Natural killer cell (primary cell): Measurements from ENCODE around the gene SLC25A18. TPM values are rescaled to one million over a fixed set of nuclear protein-coding genes. Genes with fewer than 3 reads are reported as not detected.
"Not testable (repeated sequence)": the region's sequence is repeated elsewhere in the genome, so short reads cannot be mapped to it uniquely, and the experiment has no call there.

ENCODE experiments used
- ATAC-seq, 3 donors: fragments of 150-1000 bp in 2 of 3; fragments of 200-7000 bp in 1 of 3; cut with Tn5 transposase; 1 replicate in 1 of 3; 2 replicates in 2 of 3; pipeline ENCODE4 v1.10.0; 2021; ENCODE audit warnings: mild to moderate bottlenecking in 2 of 3, moderate library complexity in 2 of 3
- DNase-seq, 2 donors: peaks; one replicate each; pipeline versions ENCODE4 v3.0.0 to v3.0.0-alpha.2; 2013 to 2021; ENCODE audit warnings: mixed read lengths in 1 of 2
- H3K27ac ChIP-seq: one replicate; pipeline ENCODE4 v1.5.1; 2013; ENCODE audit warnings: mild to moderate bottlenecking, low read length
- H3K27me3 ChIP-seq: one replicate; pipeline ENCODE4 v1.6.1; 2013; ENCODE audit warnings: low read length; ENCODE audit not compliant: control insufficient read depth, insufficient read depth
- H3K36me3 ChIP-seq: one replicate; pipeline ENCODE4 v1.6.1; 2013; ENCODE audit warnings: low read length; ENCODE audit not compliant: control insufficient read depth, insufficient read depth
- H3K4me1 ChIP-seq: one replicate; pipeline ENCODE4 v1.6.1; 2013; ENCODE audit warnings: low read length; ENCODE audit not compliant: control insufficient read depth, insufficient read depth
- H3K4me3 ChIP-seq: one replicate; pipeline ENCODE4 v1.5.1; 2013; ENCODE audit warnings: low read length
- H3K9me3 ChIP-seq: one replicate; pipeline ENCODE4 v1.6.1; 2013; ENCODE audit warnings: low read length; ENCODE audit not compliant: control insufficient read depth, insufficient read depth
- H3K27ac Mint-ChIP-seq, 2 donors: one replicate each; pipeline ENCODE4 v1.8.0; 2022; ENCODE audit warnings: mild to moderate bottlenecking in 2 of 2, mixed read lengths in 2 of 2, moderate library complexity in 1 of 2
- H3K27me3 Mint-ChIP-seq, 2 donors: one replicate each; pipeline ENCODE4 v1.8.0; 2022; ENCODE audit warnings: low read depth in 2 of 2, mixed read lengths in 2 of 2
- H3K36me3 Mint-ChIP-seq: one replicate; pipeline ENCODE4 v1.8.0; 2022; ENCODE audit warnings: mixed read lengths
- H3K4me1 Mint-ChIP-seq, 2 donors: one replicate each; pipeline ENCODE4 v1.8.0; 2022; ENCODE audit warnings: mixed read lengths in 2 of 2
- H3K4me3 Mint-ChIP-seq: one replicate; pipeline ENCODE4 v1.8.0; 2022; ENCODE audit warnings: mild to moderate bottlenecking, moderate library complexity, mixed read lengths
- H3K9me3 Mint-ChIP-seq, 2 donors: one replicate each; pipeline ENCODE4 v1.8.0; 2022; ENCODE audit warnings: mixed read lengths in 2 of 2
- CTCF ChIP-seq: fragments of 200-600 bp; IDR thresholded peaks from one replicate; pipeline ENCODE4 v1.8.0; 2022; ENCODE audit warnings: antibody characterized with exemption
- WGBS: methylation state at CpG from one replicate; pipeline ENCODE4 v1.1.7; 2013; ENCODE audit warnings: missing lambda C conversion rate; ENCODE audit not compliant: insufficient coverage; 5-methylcytosine and 5-hydroxymethylcytosine counted together
- intact Hi-C: fragments of 100-400 bp; cut with micrococcal nuclease; formaldehyde crosslinking; loops from one replicate; pipeline ENCODE4 v1.14.2; 2022
- total RNA-seq, 4 donors: library from RNA; stranded (reverse); fragments of 120-200 nt in 1 of 4; gene quantifications; one replicate each; pipeline versions ENCODE4 v1.2.3 to v1.2.4, GENCODE V29; 2013 to 2022

SLC25A18 gene
- total RNA-seq, 3 donors from 2014 or later (not counting 1 experiment from before 2014, with no cell fraction given), result not detected

- no peaks in the 10 kb centered on the region for H3K4me1 ChIP-seq
- Mint-ChIP-seq H3K4me1 (no peaks in the 10 kb centered on the region), H3K27me3 (peaks cover 4 to 7% of the 10 kb centered on the region in 2 donors), H3K27ac (no peak overlapping the region), H3K36me3 (no peaks in the 10 kb centered on the region), H3K9me3 (no peaks in the 10 kb centered on the region), H3K4me3 (no peak overlapping the region)
- no peak overlapping the region for H3K27ac ChIP-seq
- H3K27me3 ChIP-seq, result no peaks in the 10 kb centered on the region
- WGBS, result 95% methylated on average over 11 of the region's 11 CpGs
- no peaks in the 10 kb centered on the region for H3K36me3 ChIP-seq
- DNase-seq (no peak), ATAC-seq (no peak)
- H3K4me3 ChIP-seq, result no peak overlapping the region
- H3K9me3 ChIP-seq, result no peaks in the 10 kb centered on the region
- no peak for TF ChIP-seq CTCF
- intact Hi-C loops, result no loop called here
Observed at GRCh38 chr22:17563936-17564391, 666 bp downstream of the SLC25A18 start.

GRCh38 chr22:17566016-17566687, 2.9 kb downstream of the SLC25A18 start:
- DNase-seq, intact Hi-C loops, H3K9me3 Mint-ChIP-seq: not testable (repeated sequence)

GRCh38 chr22:17566776-17567175, 3.5 kb downstream of the SLC25A18 start:
- DNase-seq (no peak), ATAC-seq (no peak)
- no peak overlapping the region for H3K27ac ChIP-seq
- TF ChIP-seq CTCF, result no peak
- intact Hi-C loops, result no loop called here
- WGBS, result 94% methylated on average over 10 of the region's 10 CpGs
- peaks cover 7 to 10% of the 10 kb centered on the region in 2 donors for H3K27me3 Mint-ChIP-seq
- no peaks in the 10 kb centered on the region for H3K36me3 Mint-ChIP-seq
- no peaks in the 10 kb centered on the region for H3K4me1 ChIP-seq
- H3K4me1 Mint-ChIP-seq, result no peaks in the 10 kb centered on the region
- no peak overlapping the region for H3K4me3 ChIP-seq
- no peak overlapping the region for H3K4me3 Mint-ChIP-seq
- no peaks in the 10 kb centered on the region for H3K27me3 ChIP-seq
- no peaks in the 10 kb centered on the region for H3K9me3 ChIP-seq
- no peaks in the 10 kb centered on the region for H3K9me3 Mint-ChIP-seq
- H3K27ac Mint-ChIP-seq, result no peak overlapping the region
- no peaks in the 10 kb centered on the region for H3K36me3 ChIP-seq

More at GRCh38 chr22:17566016-17566687, 2.9 kb downstream of the SLC25A18 start:
- H3K4me1 ChIP-seq, H3K36me3 Mint-ChIP-seq, H3K27ac ChIP-seq, H3K27ac Mint-ChIP-seq, H3K4me3 ChIP-seq, H3K9me3 ChIP-seq, H3K36me3 ChIP-seq, H3K4me3 Mint-ChIP-seq, H3K27me3 ChIP-seq, ATAC-seq, H3K27me3 Mint-ChIP-seq, H3K4me1 Mint-ChIP-seq: not testable (repeated sequence)
- 91% methylated on average over 19 of the region's 19 CpGs for WGBS

- no peak for TF ChIP-seq CTCF
- Histone ChIP-seq H3K9me3 (no peaks in the 10 kb centered on the region), H3K27ac (no peak overlapping the region), H3K4me3 (no peak overlapping the region), H3K27me3 (no peaks in the 10 kb centered on the region), H3K36me3 (no peaks in the 10 kb centered on the region), H3K4me1 (no peaks in the 10 kb centered on the region)
- Mint-ChIP-seq H3K36me3 (no peaks in the 10 kb centered on the region), H3K27ac (no peak overlapping the region), H3K4me3 (no peak overlapping the region), H3K9me3 (no peaks in the 10 kb centered on the region), H3K4me1 (no peaks in the 10 kb centered on the region), H3K27me3 (peaks cover 0 to 6% of the 10 kb centered on the region in 2 donors)
- 51% methylated on average over 8 of the region's 8 CpGs for WGBS
- intact Hi-C loops, result no loop called here
- DNase-seq (no peak), ATAC-seq (no peak)
Observed at GRCh38 chr22:17569971-17570511, 6.7 kb downstream of the SLC25A18 start.
